Caco-2 (cell line): ENCODE measurements around the gene MCTP2. TPM values are rescaled to one million over a fixed set of nuclear protein-coding genes. Genes with fewer than 3 reads are reported as not detected.

Experiments used
- BruUV-seq: library from RNA; stranded (reverse); fragments of 400-500 nt; replicated peaks from 2 replicates; lab custom pipeline; 2021; lab: Mats Ljungman, UMichigan
- CTCF ChIA-PET: fragments of 300-600 bp; sonication (Branson Sonifier 250); formaldehyde crosslinking; loops from one replicate; lab custom pipeline; 2022; ENCODE audit warnings: antibody characterized with exemption; lab: Charles Lee
- POLR2A ChIA-PET: fragments of 300-600 bp; sonication (Branson Sonifier 250); formaldehyde crosslinking; loops from one replicate; lab custom pipeline; 2022; ENCODE audit warnings: antibody characterized with exemption; lab: Charles Lee
- DNase-seq, 2 experiments: peaks; one replicate each; pipeline versions ENCODE4 v3.0.0 to v3.0.0-alpha.2; 2020 to 2022
- H3K27me3 ChIP-seq: replicated peaks from 2 replicates; pipeline ENCODE4 v1.6.0; 2011; ENCODE audit warnings: low read length; ENCODE audit not compliant: control insufficient read depth, insufficient read depth
- H3K36me3 ChIP-seq: 2 replicates; pipeline ENCODE4 v1.5.1; 2011; ENCODE audit warnings: low read length; ENCODE audit not compliant: control insufficient read depth, insufficient read depth
- H3K4me1 ChIP-seq: fragments of 250-450 bp; sonication (Bioruptor Pico); 2 replicates; pipeline ENCODE4 v1.5.1; 2020; ENCODE audit warnings: mild to moderate bottlenecking
- H3K4me3 ChIP-seq: 2 replicates; pipeline ENCODE4 v1.5.1; 2011; ENCODE audit warnings: low read depth, mild to moderate bottlenecking, control low read depth, low read length
- H3K9me3 ChIP-seq: fragments of 250-450 bp; sonication (Bioruptor Pico); 2 replicates; pipeline ENCODE4 v1.5.1; 2020; ENCODE audit warnings: mild to moderate bottlenecking, moderate library complexity
- H3K27ac Mint-ChIP-seq: one replicate; pipeline ENCODE4 v1.8.0; 2022; ENCODE audit warnings: mixed read lengths; ENCODE audit not compliant: unreplicated experiment
- H3K27me3 Mint-ChIP-seq: one replicate; pipeline ENCODE4 v1.8.0; 2022; ENCODE audit warnings: mixed read lengths; ENCODE audit not compliant: insufficient read depth, unreplicated experiment
- H3K36me3 Mint-ChIP-seq: one replicate; pipeline ENCODE4 v1.8.0; 2022; ENCODE audit warnings: mild to moderate bottlenecking, mixed read lengths; ENCODE audit not compliant: insufficient read depth, unreplicated experiment
- H3K4me1 Mint-ChIP-seq: one replicate; pipeline ENCODE4 v1.8.0; 2022; ENCODE audit warnings: low read depth, mixed read lengths; ENCODE audit not compliant: unreplicated experiment
- H3K4me3 Mint-ChIP-seq: one replicate; pipeline ENCODE4 v1.8.0; 2022; ENCODE audit warnings: mild to moderate bottlenecking, moderate library complexity, mixed read lengths; ENCODE audit not compliant: unreplicated experiment
- H3K9me3 Mint-ChIP-seq: one replicate; pipeline ENCODE4 v1.8.0; 2022; ENCODE audit warnings: mixed read lengths; ENCODE audit not compliant: unreplicated experiment
- CTCF ChIP-seq, 2 experiments: fragments of 200-600 bp in 1 of 2; IDR thresholded peaks; 1 replicate in 1 of 2; 2 replicates in 1 of 2; pipeline versions ENCODE4 v1.5.1 to v1.8.0; 2011 to 2022; ENCODE audit warnings: antibody characterized with exemption in 1 of 2, control low read depth in 1 of 2, inconsistent platforms in 1 of 2, low read depth in 1 of 2, low read length in 1 of 2, mild to moderate bottlenecking in 1 of 2, moderate library complexity in 1 of 2; ENCODE audit not compliant: insufficient read depth in 1 of 2, severe bottlenecking in 1 of 2, unreplicated experiment in 1 of 2
- intact Hi-C: fragments of 100-400 bp; cut with micrococcal nuclease; formaldehyde crosslinking; loops from one replicate; pipeline ENCODE4 v1.10.0; 2022; ENCODE audit not compliant: unreplicated experiment
- total RNA-seq: library from RNA; stranded (reverse); gene quantifications from 2 replicates; pipeline ENCODE4 v1.2.3, GENCODE V29; 2022

The MCTP2 gene
- total RNA-seq, 1 experiment from 2014 or later, result 9.9 TPM

DNA sequence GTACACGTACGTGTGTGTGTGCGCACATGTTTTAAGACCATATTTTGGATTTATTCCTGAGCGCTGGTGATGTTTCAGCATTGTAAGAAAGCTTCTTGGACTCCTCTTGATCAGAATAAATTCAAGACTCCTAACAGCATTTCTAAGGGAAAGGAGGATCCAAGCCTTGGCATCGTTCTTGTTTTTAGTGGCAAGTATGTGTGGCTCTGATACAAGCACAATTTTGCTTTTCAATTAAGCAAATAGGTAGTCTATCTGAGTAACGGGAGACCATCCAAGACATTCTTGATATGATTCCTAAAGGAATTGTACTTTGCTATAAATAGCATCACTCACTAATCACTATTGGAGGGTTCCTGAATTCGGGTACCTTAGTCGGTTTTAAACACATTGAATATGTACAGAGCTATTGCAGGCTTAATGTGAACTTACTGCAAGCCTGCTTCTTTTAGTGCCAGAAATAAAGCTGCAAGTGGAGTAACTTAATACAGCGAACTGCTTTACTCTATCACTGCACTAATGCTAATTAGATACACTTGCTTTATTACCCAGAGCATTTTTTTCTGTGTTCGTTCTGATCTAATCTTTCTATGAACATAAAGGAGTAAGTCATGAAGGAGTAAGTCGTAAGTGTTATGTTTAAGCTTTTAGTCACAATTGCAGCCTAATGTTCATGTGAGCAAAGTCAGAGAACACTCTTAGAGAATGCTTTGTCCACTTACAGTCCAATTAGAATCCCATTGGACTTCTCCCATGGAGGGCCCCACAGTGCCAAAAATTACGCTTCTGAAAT lies 186.3 kb downstream of the MCTP2 start:
- no peaks in the 10 kb centered on the region for H3K9me3 Mint-ChIP-seq
- ChIA-PET CTCF (no interaction called here), POLR2A (no interaction called here)
- no peaks in the 10 kb centered on the region for H3K27me3 Mint-ChIP-seq
- no peaks in the 10 kb centered on the region for H3K9me3 ChIP-seq
- H3K27me3 ChIP-seq, result no peaks in the 10 kb centered on the region
- no peaks in the 10 kb centered on the region for H3K4me1 Mint-ChIP-seq
- no peaks in the 10 kb centered on the region for H3K4me1 ChIP-seq
- H3K4me3 ChIP-seq, result no peak overlapping the region
- intact Hi-C loops, result no loop called here
- H3K36me3 ChIP-seq, result no peaks in the 10 kb centered on the region
- DNase-seq, result no peak
- no peaks in the 10 kb centered on the region for H3K36me3 Mint-ChIP-seq
- H3K27ac Mint-ChIP-seq, result no peak overlapping the region
- no TSS peak for BruUV-seq
- no peak overlapping the region for H3K4me3 Mint-ChIP-seq
- TF ChIP-seq CTCF (IDR thresholded peaks at IDR 0.05; ENCODE audit: insufficient read depth in 1 of 2, low read depth in 1 of 2, low read length in 1 of 2, severe bottlenecking in 1 of 2, unreplicated experiment in 1 of 2), result no peak

- Mint-ChIP-seq H3K9me3 (no peaks in the 10 kb centered on the region), H3K4me3 (no peak overlapping the region), H3K36me3 (no peaks in the 10 kb centered on the region), H3K27ac (no peak overlapping the region), H3K4me1 (no peaks in the 10 kb centered on the region), H3K27me3 (no peaks in the 10 kb centered on the region)
- Histone ChIP-seq H3K9me3 (no peaks in the 10 kb centered on the region), H3K4me3 (no peak overlapping the region), H3K27me3 (no peaks in the 10 kb centered on the region), H3K36me3 (no peaks in the 10 kb centered on the region), H3K4me1 (no peaks in the 10 kb centered on the region)
- no TSS peak for BruUV-seq
- POLR2A ChIA-PET, result no interaction called here
- CTCF ChIA-PET, result no interaction called here
- TF ChIP-seq CTCF (IDR thresholded peaks at IDR 0.05; ENCODE audit: insufficient read depth in 1 of 2, low read depth in 1 of 2, low read length in 1 of 2, severe bottlenecking in 1 of 2, unreplicated experiment in 1 of 2), result no peak
- intact Hi-C loops, result no loop called here
- DNase-seq, result no peak
These were observed 190.3 kb downstream of the MCTP2 start for GRCh38 chr15:94421706-94422105.

DNA sequence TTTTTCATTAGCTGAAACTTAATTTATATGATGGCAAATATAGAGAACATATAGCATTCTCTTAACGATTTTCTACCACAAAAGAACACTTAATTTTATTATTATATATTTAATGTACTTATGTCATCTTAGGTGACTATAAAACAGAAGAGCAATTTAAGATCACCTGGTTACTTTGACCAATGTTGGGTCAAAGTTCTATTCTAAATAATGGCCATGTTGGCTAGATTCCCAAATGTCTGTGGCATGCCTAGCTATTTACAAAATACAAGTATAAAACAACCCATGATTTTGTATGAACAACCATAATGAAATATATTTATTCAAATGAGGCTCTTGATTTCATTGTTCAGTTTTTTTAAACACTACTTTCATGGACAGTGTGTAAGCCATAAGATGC lies 200.9 kb downstream of the MCTP2 start:
- H3K9me3 Mint-ChIP-seq, result no peaks in the 10 kb centered on the region
- H3K9me3 ChIP-seq, result no peaks in the 10 kb centered on the region
- H3K27ac Mint-ChIP-seq, result no peak overlapping the region
- H3K36me3 ChIP-seq, result no peaks in the 10 kb centered on the region
- DNase-seq, result no peak
- POLR2A ChIA-PET, result no interaction called here
- no peaks in the 10 kb centered on the region for H3K36me3 Mint-ChIP-seq
- no peak overlapping the region for H3K4me3 Mint-ChIP-seq
- H3K27me3 ChIP-seq, result no peaks in the 10 kb centered on the region
- no peaks in the 10 kb centered on the region for H3K4me1 Mint-ChIP-seq
- BruUV-seq, result no TSS peak
- no peak overlapping the region for H3K4me3 ChIP-seq
- TF ChIP-seq CTCF (IDR thresholded peaks at IDR 0.05; ENCODE audit: insufficient read depth in 1 of 2, low read depth in 1 of 2, low read length in 1 of 2, severe bottlenecking in 1 of 2, unreplicated experiment in 1 of 2), result no peak
- intact Hi-C loops, result no loop called here
- CTCF ChIA-PET, result no interaction called here
- H3K27me3 Mint-ChIP-seq, result no peaks in the 10 kb centered on the region
- H3K4me1 ChIP-seq, result no peaks in the 10 kb centered on the region
